Brain microvascular endothelial cell (primary cell): ENCODE measurements around the gene BRSK2.

ENCODE experiments used
- DNase-seq: peaks from one replicate; pipeline ENCODE4 v3.0.0-alpha.2; 2020
- H3K27ac ChIP-seq: fragments of 250-450 bp; sonication (Bioruptor Pico); 2 replicates; pipeline ENCODE4 v1.5.1; 2020; ENCODE audit warnings: mild to moderate bottlenecking, moderate library complexity
- H3K27me3 ChIP-seq: fragments of 250-450 bp; sonication (Bioruptor Pico); replicated peaks from 2 replicates; pipeline ENCODE4 v1.5.1; 2020; ENCODE audit warnings: mild to moderate bottlenecking
- H3K36me3 ChIP-seq: fragments of 250-450 bp; sonication (Bioruptor Pico); replicated peaks from 2 replicates; pipeline ENCODE4 v1.5.1; 2020; ENCODE audit warnings: mild to moderate bottlenecking
- H3K4me3 ChIP-seq: 2 replicates; pipeline ENCODE4 v1.5.1; 2011; ENCODE audit warnings: low read depth, mild to moderate bottlenecking, control low read depth, low read length, moderate library complexity
- CTCF ChIP-seq: IDR thresholded peaks from 2 replicates; pipeline ENCODE4 v1.5.1; 2011; ENCODE audit warnings: low read depth, mild to moderate bottlenecking, moderate library complexity, low read length, control low read depth, inconsistent platforms; ENCODE audit errors: missing control alignments
- in situ Hi-C: cut with HindIII; loops from 2 replicates; pipeline ENCODE4 v1.10.0; 2017; ENCODE audit warnings: low sequenced_read_pairs, low pct_ligation_motif_present

The BRSK2 gene

GRCh38 chr11:1468473-1469066 is 78.8 kb downstream of the BRSK2 start:
- TF ChIP-seq CTCF = no peak
- H3K36me3 ChIP-seq = no peaks in the 10 kb centered on the region
- in situ Hi-C loops = no loop called here

GRCh38 chr11:1469287-1469910 is 79.7 kb downstream of the BRSK2 start:
- H3K36me3 ChIP-seq = no peaks in the 10 kb centered on the region
- H3K4me3 ChIP-seq = no peak overlapping the region
- DNase-seq = no peak
- no peaks in the 10 kb centered on the region for H3K27me3 ChIP-seq
- in situ Hi-C loops = no loop called here
- H3K27ac ChIP-seq = no peak overlapping the region
- TF ChIP-seq CTCF = no peak

More at GRCh38 chr11:1468473-1469066, 78.8 kb downstream of the BRSK2 start:
- Histone ChIP-seq H3K27ac (no peak overlapping the region), H3K4me3 (no peak overlapping the region), H3K27me3 (no peaks in the 10 kb centered on the region)
- no peak for DNase-seq

GRCh38 chr11:1469911-1470680 is 80.4 kb downstream of the BRSK2 start:
- H3K4me3 ChIP-seq = no peak overlapping the region
- H3K36me3 ChIP-seq = no peaks in the 10 kb centered on the region
- DNase-seq = no peak
- H3K27me3 ChIP-seq = no peaks in the 10 kb centered on the region
- TF ChIP-seq CTCF = no peak
- in situ Hi-C loops = no loop called here
- no peak overlapping the region for H3K27ac ChIP-seq

GRCh38 chr11:1470681-1471611 is 81.2 kb downstream of the BRSK2 start:
- Histone ChIP-seq H3K4me3 (no peak overlapping the region), H3K27ac (no peak overlapping the region), H3K36me3 (no peaks in the 10 kb centered on the region), H3K27me3 (no peaks in the 10 kb centered on the region)
- in situ Hi-C loops = no loop called here
- no peak for TF ChIP-seq CTCF
- no peak for DNase-seq

- no peak for DNase-seq
- Histone ChIP-seq H3K4me3 (no peak overlapping the region), H3K36me3 (peaks cover 2% of the 10 kb centered on the region), H3K27ac (no peak overlapping the region), H3K27me3 (no peaks in the 10 kb centered on the region)
- no peak for TF ChIP-seq CTCF
- in situ Hi-C loops = no loop called here
Observed at GRCh38 chr11:1471736-1472135, 82.0 kb downstream of the BRSK2 start.
